Neural crest cell (in vitro differentiated cells): ENCODE results near the gene CDS1. TPM values are rescaled to one million over a fixed set of nuclear protein-coding genes. Genes with fewer than 3 reads are reported as not detected.

Experiments
- DNase-seq: peaks from one replicate; pipeline ENCODE4 v3.0.0; 2021; ENCODE audit warnings: low read depth, mixed read lengths, low spot score
- H3K27ac Mint-ChIP-seq: one replicate; pipeline ENCODE4 v1.8.0; 2021; ENCODE audit warnings: mild to moderate bottlenecking, mixed read lengths; ENCODE audit not compliant: unreplicated experiment
- H3K27me3 Mint-ChIP-seq: 2 replicates; pipeline ENCODE4 v1.8.0; 2021; ENCODE audit warnings: low read depth, mild to moderate bottlenecking, mixed read lengths
- H3K36me3 Mint-ChIP-seq: 2 replicates; pipeline ENCODE4 v1.8.0; 2021; ENCODE audit warnings: low read depth, mild to moderate bottlenecking, mixed read lengths
- H3K4me1 Mint-ChIP-seq: 2 replicates; pipeline ENCODE4 v1.8.0; 2021; ENCODE audit warnings: mixed read lengths
- H3K4me3 Mint-ChIP-seq: one replicate; pipeline ENCODE4 v1.8.0; 2021; ENCODE audit warnings: mild to moderate bottlenecking, mixed read lengths
- H3K9me3 Mint-ChIP-seq: 2 replicates; pipeline ENCODE4 v1.8.0; 2021; ENCODE audit warnings: mixed read lengths
- total RNA-seq: library from RNA; stranded (reverse); gene quantifications from 2 replicates; pipeline ENCODE4 v1.2.1, GENCODE V29; 2021
- TF ChIP-seq, protein P1 (sequence below): fragments of 200-600 bp; sonication (generic); conservative IDR thresholded peaks from 2 replicates; pipeline ENCODE4 v1.5.0; 2021; ENCODE audit warnings: antibody characterized with exemption, mild to moderate bottlenecking

CDS1 gene
- total RNA-seq, 1 donor from 2014 or later: 1.1 TPM

DNA sequence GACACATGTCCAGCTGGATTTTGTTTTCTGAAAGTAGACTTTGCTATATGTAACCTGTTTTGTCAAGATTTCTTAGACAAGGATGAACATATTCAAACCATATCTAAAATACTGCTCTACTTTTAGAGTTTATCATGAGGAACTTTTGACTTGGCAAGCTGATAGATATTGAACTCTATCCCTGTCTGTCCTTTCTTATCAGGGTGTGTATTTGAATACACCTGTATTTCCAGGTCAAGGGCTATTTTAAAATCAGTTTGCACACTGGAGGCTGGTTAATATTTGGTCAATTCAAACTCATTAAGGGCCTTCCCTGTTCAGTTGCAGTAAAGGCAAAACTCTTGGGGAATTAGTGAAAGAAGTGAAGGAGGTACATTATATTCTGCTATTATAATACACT, 2.3 kb downstream of the CDS1 start:
- Mint-ChIP-seq H3K36me3 (peaks cover 8% of the 10 kb centered on the region), H3K27me3 (peaks cover 59% of the 10 kb centered on the region), H3K4me3 (no peak overlapping the region), H3K4me1 (peaks cover 14% of the 10 kb centered on the region), H3K27ac (no peak overlapping the region), H3K9me3 (peaks cover 5% of the 10 kb centered on the region)
- DNase-seq: no peak
- TF ChIP-seq, protein P1, sequence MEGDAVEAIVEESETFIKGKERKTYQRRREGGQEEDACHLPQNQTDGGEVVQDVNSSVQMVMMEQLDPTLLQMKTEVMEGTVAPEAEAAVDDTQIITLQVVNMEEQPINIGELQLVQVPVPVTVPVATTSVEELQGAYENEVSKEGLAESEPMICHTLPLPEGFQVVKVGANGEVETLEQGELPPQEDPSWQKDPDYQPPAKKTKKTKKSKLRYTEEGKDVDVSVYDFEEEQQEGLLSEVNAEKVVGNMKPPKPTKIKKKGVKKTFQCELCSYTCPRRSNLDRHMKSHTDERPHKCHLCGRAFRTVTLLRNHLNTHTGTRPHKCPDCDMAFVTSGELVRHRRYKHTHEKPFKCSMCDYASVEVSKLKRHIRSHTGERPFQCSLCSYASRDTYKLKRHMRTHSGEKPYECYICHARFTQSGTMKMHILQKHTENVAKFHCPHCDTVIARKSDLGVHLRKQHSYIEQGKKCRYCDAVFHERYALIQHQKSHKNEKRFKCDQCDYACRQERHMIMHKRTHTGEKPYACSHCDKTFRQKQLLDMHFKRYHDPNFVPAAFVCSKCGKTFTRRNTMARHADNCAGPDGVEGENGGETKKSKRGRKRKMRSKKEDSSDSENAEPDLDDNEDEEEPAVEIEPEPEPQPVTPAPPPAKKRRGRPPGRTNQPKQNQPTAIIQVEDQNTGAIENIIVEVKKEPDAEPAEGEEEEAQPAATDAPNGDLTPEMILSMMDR: no peak

GRCh38 chr4:84594724-84595123, 11.8 kb downstream of the CDS1 start:
- no peaks in the 10 kb centered on the region for H3K27me3 Mint-ChIP-seq
- no peak for DNase-seq
- no peak overlapping the region for H3K27ac Mint-ChIP-seq
- TF ChIP-seq, protein P1: no peak
- no peaks in the 10 kb centered on the region for H3K36me3 Mint-ChIP-seq
- H3K4me3 Mint-ChIP-seq: no peak overlapping the region
- H3K4me1 Mint-ChIP-seq: no peaks in the 10 kb centered on the region
- H3K9me3 Mint-ChIP-seq: no peaks in the 10 kb centered on the region

GRCh38 chr4:84596826-84597225, 13.9 kb downstream of the CDS1 start:
- Mint-ChIP-seq H3K36me3 (no peaks in the 10 kb centered on the region), H3K9me3 (peaks cover 3% of the 10 kb centered on the region), H3K27me3 (no peaks in the 10 kb centered on the region), H3K4me1 (no peaks in the 10 kb centered on the region), H3K4me3 (no peak overlapping the region), H3K27ac (no peak overlapping the region)
- TF ChIP-seq, protein P1: no peak
- no peak for DNase-seq

- H3K36me3 Mint-ChIP-seq: no peaks in the 10 kb centered on the region
- H3K27ac Mint-ChIP-seq: no peak overlapping the region
- no peak overlapping the region for H3K4me3 Mint-ChIP-seq
- peaks cover 3% of the 10 kb centered on the region for H3K9me3 Mint-ChIP-seq
- TF ChIP-seq, protein P1: no peak
- H3K4me1 Mint-ChIP-seq: no peaks in the 10 kb centered on the region
- no peak for DNase-seq
- no peaks in the 10 kb centered on the region for H3K27me3 Mint-ChIP-seq
These were observed 14.5 kb downstream of the CDS1 start for GRCh38 chr4:84597450-84597849.

DNA sequence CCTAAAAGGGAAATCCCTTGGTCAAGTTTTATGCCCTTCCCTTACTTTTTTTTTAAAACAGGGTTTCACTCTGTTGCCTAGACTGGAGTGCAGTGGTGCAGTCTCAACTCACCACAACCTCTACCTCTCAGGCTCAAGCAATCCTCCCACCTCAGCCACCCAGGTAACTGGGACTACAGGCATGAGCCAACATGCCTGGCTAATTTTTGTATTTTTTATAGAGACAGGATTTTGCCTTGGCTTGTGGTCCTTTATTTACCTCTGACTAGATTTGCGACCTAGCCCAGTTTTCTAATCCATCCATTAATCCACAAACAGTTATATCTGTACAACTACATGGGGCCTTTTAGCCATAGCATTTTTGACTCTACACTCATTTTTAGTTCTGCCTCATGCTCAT, 23.7 kb downstream of the CDS1 start:
- H3K4me3 Mint-ChIP-seq: no peak overlapping the region
- H3K4me1 Mint-ChIP-seq: no peaks in the 10 kb centered on the region
- H3K9me3 Mint-ChIP-seq: peaks cover 2% of the 10 kb centered on the region
- TF ChIP-seq, protein P1: no peak
- H3K27ac Mint-ChIP-seq: no peak overlapping the region
- no peak for DNase-seq
- H3K36me3 Mint-ChIP-seq: no peaks in the 10 kb centered on the region
- no peaks in the 10 kb centered on the region for H3K27me3 Mint-ChIP-seq

- Mint-ChIP-seq H3K27ac (no peak overlapping the region), H3K9me3 (peaks cover 2% of the 10 kb centered on the region), H3K4me1 (no peaks in the 10 kb centered on the region), H3K4me3 (no peak overlapping the region), H3K36me3 (no peaks in the 10 kb centered on the region), H3K27me3 (no peaks in the 10 kb centered on the region)
- no peak for DNase-seq
- TF ChIP-seq, protein P1: no peak
These were observed 28.6 kb downstream of the CDS1 start for GRCh38 chr4:84611531-84611930.
